Measurements from ENCODE around the gene SPRR4.
"Not testable (repeated sequence)": the region's sequence is repeated elsewhere in the genome, so short reads cannot be mapped to it uniquely, and the experiment has no call there.

SPRR4 gene

DNA sequence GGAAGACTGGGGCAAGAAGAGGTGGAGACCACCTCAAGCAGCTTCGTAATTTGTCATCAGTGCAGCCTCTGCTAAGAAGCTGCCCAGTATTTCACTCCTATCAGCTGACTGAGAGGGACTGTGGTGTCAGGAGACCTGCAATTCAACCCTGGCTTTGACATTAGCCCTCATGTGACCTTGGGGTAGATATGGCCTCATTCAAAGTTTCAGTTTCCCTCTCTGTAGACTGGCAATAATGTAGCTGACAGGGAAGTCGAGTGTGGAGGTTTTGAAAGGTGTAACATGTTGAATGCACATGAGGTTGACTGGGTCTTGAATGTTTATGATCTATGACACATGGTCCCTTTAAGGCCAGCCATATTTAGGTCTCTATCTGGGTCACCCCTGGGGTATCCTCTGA is 2.2 kb upstream of the SPRR4 start:
- DNase-seq, result no peak

DNA sequence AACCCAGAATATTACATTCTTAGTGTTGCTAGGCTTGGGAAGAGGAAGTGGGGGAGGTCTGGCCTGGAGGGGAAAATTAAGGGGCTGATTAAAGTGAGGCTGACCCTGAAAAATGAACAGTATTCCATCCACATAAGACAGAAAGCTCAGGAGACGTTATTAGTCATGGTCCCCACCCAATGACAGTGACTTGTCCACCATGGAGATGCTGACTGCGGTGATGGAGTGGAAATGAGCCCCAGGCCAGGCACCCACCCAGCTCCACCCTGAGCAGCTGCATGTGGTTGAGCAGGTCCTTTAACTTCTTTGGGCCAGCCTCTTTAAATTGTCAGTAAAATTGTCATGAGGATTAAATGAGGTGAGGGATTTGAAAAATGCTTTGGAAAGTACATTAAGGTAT is 1.4 kb upstream of the SPRR4 start:
- DNase-seq, result no peak

DNA sequence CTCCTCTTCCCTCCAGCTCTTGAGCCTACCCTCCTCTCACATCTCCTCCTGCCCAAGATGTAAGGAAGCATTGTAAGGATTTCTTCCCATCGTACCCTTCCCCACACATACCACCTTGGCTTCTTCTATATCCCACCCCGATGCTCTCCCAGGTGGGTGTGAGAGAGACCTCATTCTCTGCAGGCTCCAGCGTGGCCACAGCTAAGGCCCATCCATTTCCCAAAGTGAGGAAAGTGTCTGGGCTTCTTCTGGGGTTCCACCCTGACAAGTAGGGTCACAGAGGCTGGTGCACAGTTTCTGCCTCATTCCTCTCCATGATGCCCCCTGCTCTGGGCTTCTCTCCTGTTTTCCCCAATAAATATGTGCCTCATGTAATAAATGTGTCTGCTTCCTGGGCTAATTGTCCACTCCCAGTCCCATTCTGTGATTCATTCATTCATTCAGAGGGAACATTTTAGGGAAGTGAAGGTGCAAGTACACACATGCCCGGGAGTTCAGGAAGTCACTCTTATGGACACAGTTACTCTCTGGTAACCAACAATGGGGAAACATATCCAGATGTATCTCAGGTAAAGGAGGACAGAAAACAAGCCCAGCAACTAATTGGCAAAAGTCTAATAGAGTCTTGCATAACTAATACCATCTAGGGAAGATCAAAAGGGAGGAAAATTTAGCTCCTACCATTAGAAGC is 1.9 kb downstream of the SPRR4 start:
- DNase-seq, result no peak

DNA sequence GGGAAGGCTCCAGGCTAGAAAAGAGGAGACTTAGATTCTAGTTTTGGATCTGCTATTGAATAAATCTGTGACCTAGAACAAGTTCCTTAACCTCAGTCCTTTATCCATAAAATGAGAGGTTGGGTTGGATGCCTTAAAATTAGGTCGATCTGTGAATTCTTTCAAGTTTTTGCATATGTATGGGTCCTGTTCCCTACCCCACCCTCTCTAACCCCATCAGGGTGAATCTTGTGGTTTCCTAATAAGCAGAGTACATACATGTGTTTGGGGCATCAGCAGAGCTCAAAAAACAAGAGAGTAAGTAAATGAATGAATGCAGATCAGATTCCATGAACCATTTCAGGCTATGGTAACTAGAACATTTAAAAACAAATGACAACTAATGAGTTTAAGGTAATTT is 6.2 kb downstream of the SPRR4 start:
- no peak for DNase-seq

DNA sequence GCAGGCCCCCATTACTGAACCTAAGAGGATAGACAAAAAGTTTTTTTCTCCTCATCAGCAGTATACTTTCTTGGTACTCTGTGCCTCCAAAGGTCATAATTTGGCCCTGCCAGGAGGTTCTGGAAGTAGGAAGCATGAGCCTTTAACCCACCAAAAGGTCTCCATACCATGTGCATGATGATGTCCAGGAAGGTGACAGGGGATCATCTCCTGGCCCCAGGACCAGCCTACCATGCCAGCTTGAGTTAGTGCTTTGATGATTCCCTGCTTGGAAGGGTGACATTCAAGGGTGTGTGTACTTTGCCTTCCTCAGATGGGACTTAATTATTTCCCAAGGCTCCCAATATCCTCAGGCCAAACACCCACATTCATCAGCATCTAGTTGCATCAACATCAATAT is 7.2 kb downstream of the SPRR4 start:
- no peak for DNase-seq

DNA sequence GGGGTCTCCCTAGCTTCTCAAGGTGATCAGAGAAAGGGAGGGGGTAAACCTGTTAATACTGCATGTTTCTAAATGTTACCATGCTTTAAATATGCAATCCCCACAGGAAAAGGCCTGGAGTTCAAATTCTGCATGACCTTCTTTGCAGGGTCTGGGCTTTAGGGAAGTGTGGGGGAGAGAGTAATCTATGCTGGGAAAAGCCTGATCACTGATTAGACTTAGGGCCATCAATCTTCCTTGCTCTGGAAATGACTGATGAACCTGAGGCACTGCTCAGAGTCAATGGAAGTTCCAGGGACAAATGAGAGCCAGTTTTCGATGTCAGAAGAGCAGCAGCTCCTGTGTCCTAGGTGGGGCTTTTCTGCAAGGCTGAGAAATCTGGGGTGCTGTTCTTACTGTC is 10.2 kb downstream of the SPRR4 start:
- DNase-seq, result no peak

DNA sequence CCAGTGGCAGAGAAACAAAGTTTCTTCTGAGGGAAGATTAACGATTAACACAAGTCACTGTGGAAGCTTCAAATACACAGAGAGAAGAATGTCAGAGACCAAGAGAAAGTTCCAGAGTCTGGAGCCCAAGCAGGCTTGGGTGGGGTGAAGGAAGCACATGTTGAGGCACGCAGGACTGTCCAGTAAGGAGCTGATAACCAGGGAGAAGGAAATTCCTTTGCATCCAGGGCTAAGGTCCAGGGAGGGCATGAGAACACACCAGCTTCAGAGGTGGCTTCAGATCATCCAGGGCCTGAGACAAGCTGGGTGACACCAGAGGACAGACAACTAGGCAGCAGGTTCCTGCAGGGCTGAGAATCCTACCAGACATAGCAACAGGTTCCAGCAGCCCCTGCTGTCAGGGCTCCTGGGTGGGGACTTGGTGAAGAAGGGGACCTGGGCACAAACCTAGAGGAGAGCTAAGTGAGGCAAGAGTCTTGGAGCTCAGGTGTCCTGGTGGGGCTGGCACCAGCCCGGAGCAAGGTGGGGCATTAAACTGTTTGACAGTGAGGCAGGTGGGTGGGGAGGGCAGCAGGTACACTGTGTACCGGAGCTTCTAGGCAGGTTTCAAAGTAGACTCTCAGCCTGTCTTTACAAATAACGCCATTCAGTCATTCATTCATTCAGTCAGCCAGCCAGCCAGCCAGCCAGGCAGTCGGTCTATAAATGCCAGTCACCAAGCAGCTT is 10.9 kb downstream of the SPRR4 start:
- DNase-seq, result no peak

DNA sequence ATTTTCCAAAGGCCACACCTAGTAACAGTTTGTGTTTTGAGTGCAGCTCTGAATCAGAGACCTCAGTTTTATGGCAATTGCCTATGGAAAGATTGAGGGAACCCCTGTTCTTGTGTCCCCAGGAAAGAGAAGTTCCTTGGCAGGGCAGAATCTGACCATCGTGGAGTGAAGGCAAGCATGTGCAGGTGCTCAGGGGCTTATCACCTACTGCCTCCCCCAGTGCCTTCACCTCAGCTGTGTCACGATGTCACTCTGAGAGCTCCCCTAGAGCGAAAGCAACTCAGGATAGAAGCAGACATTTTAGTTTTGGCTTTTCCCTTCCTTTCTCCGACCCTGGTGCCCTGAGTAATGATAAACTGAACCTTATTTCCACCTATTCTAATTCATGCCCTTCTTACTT is 11.6 kb downstream of the SPRR4 start:
- no peak for DNase-seq

DNA sequence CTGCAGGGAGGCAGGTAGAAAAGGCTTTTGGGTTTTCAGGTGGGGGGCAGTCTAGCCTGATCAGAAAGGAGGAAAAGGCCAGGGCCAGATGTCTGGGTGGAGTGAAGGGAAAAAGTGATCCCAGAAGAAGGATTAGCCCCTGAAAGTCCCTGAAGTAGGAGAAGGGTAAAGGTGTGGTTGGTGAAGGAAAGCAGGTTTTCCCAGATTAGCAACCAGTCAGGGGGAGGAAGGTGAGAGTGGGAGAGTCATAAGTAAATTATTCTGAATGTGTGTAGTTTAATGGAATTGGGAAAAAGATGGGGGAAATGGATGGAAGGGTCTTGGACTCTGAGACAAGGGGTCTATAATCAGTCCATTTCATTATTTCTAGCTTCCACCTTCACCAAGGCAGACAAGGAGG is 12.8 kb downstream of the SPRR4 start:
- DNase-seq, result no peak

DNA sequence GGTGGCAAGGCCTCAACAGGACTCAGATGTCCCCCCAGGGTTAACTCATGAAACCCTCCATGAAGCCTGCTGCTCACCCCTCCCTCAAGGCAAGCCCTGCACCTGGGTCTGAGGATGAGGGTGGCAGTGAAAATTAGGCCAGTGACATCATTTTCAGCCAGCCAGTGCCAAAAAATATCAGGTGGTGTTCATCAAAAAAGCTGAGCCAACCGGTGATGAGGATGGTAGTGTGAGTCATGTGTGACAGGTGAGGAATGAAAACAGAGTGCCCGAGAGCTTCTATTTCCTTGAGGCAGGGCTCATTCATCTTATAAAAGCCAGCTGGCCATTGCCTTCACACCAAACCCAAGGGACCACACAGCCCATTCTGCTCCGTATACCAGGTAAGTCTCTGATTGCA is 13.3 kb downstream of the SPRR4 start, which contains the start of gene SPRR1A:
SPRR1A (plus strand) TSS at position 339 of the 400 bp plus-strand sequence. CDS start 1,150 bp downstream, outside the sequence.
- no peak for DNase-seq

DNA sequence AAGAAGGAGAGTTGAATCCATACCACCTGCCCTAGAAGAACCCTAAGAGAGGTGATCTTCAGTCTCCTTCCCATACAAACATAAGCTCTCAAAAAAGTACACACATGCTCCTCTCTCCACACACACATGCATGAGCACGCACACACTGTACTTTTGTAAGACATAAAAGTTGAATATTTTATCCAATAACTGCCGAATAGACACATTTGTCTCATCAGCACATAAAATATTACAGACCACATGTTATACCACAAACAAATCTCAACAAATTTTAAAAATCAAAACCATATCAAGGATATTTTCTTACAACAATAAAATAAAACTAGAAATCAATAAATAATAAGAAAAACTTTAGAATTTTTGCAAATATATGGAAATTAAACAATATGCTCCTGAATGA is 16.1 kb downstream of the SPRR4 start:
- DNase-seq, result no peak

DNA sequence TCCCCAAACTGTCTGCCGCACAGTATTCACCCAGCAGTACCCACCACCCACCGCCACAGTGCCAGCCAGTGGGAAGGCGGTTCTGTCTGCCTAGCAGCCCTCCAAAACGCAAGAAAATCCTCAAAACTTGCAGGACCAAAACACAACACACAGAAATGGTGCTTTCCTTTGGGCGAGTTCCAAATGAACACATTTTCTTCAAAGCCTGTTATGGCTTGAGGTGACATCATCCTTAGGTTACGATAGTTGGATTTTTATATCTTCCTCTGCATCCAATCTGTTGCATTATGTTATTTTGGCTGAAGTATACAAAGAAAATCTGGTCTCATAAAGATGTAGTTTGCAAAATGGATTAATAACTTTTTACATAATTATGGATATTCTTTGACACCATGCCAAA is 22.7 kb downstream of the SPRR4 start:
- no peak for DNase-seq

DNA sequence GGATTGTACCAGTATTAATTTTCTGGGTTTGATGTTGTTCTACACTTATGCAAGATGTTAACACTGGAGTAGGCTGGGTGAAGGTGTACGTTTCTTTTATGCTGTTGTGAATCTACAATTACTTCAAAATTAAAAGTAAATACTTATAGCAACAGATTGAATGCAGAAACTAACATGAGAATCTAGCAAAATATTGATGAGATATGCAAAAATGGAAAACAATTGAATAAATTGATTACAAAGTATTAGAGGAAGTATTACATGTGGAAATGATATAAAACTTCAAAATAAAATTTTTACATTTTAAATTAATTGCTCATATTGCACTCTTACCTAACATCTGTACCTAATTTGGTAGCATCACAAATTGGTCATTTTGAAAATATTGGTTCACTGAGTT is 25.4 kb downstream of the SPRR4 start:
- DNase-seq, result no peak

DNA sequence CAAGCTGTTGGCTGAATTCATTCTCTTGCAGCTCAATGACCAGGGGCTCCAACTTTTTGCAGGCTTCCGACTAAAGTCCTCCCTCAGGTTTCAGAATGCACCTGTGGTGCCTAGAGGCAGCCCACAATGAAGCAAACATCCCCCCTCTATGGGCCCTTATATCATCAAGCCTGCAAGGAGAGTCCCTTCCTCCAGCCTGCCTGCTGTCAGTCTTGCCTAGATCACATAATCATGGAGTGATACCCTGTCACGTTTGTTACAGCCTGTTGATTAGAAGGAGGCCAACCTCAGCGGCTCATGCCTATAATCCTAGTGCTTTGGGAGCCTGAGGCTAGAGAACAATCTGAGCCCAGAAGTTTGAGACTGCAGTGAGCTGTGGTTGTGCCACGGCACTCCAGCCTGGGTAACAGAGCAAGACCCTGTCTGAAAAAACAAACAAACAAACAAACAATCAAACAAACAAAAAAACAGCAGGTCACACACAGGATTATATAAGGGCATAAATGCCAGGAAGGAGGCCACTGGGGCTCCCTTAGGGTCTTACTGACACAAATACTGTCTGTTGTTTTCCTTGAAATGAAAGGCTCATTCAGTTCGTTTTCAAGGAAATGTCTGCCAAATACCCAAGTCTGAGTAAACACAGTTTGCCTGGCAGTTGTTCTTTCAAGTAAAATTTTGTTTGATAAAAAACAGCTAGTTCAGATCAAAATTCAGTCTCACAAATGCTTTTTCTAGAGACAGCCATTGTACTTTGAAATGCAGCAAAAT is 26.4 kb downstream of the SPRR4 start:
- no peak for DNase-seq

DNA sequence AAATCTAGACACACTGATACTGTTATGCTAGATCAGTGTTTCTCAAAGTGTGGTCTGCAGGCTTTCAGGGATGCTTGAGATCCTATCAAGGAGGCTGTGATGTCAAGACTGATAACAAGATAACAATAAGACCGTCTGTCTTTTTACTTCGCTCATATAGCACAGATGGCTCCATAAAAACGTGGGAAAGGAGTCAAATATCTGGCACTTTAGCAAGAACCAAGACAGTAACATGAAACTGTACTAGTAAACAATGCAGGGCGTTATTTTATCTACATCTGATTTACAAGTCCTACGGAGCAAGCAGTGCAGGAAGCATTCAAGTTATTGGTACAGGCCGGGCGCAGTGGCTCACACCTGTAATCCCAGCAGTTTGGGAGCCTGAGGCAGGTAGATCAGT is 27.5 kb downstream of the SPRR4 start:
- no peak for DNase-seq

DNA sequence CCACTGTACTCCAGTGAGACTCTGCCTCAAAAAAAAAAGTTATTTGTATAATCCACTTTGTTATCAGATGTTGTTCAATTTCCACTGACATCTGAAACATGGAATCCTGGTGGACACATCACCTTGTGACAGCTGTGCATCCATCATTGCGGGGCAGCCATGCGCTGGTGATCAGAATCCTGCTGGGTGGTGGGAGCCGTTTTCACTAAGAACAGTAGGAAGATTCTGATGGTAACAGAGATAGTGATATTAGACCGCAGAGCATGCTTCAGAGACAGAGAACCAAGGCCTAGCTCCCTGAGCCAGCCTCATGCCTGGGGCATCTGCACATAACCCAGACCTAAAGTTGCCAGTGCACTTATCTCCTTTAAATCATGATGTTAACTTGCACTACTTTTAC is 28.0 kb downstream of the SPRR4 start:
- DNase-seq, result no peak

DNA sequence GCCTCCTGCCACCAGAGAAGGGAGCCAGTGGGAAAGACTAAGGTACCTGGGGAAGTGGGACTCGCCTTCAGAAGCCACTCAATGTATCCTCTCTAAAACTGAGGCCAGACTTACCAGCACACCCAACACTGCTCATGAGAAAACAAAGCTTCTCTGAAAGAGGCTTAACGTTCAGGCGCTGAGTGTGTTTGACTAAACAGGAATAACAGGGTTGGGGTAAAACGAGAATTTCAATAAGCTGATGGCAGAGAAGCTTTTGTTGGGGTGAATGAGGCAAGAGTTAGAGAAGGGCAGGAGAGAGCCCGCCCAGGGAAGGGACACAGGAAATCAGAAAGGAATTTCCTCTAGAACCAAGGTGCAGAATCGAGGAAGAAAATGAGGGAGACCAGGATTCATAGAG is 29.4 kb downstream of the SPRR4 start:
- no peak for DNase-seq

DNA sequence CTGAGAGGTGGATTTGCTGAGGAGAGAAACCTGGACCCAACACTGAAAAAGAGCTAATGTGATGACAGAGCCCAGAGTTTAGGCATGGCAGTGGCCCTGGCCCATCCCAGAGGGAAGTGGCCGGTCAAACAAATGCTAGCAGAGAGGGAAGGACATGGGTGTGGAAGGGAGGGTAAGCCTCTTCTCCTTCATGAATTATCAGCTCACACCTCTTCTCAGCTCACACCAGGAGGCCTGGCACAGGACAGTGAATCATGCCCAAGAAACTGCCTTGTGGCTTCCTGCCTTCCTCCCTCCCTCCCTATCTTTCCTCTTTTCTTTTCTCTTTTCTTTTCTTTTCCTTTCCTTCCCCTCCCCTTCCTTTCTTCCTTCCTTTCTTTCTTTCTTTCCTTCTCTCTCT is 29.8 kb downstream of the SPRR4 start:
- DNase-seq, result no peak

DNA sequence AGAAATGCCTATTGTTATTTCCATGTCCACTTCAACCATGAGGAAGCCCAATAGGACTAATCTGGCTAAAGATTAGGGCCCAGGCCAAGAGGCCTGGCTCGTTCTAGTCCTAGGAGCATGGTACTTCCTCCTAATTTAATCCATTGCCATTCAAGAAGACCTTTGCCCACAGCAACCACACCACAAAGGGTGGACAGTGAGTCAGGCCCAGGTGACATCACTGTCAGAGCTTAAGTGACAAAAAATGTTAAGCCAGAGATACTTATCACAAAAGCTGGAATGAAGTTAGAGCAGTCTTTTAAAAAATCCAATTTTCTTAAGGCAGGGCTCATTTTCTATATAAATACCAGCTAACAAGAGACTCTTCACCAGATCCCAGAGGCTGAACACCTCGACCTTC is 30.9 kb downstream of the SPRR4 start, which contains the start of gene SPRR3:
SPRR3 (plus strand) TSS at position 368 of the 400 bp plus-strand sequence. CDS start 1,272 bp downstream, outside the sequence.
- no peak for DNase-seq

DNA sequence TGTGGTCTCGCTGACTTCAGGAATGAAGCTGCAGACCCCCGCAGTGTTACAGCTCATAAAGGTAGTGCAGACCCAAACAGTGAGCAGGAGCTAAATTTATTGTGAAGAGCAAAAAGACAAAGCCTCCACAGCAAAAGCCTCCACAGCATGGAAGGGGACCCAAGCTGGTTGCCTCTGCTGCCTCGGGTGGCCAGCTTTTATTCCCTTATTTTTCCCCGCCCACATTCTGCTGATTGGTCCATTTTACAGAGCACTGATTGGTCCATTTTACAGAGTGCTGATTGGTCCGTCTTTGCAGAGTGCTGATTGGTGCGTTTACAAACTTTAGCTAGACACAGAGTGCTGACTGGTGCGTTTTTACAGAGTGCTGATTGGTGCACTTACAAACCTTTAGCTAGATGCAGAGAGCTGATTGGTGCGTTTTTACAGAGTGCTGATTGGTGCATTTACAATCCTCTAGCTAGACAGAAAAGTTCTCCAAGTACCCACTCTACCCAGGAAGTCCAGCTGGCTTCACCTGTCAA is 40.8 kb downstream of the SPRR4 start:
- not testable (repeated sequence) for DNase-seq

DNA sequence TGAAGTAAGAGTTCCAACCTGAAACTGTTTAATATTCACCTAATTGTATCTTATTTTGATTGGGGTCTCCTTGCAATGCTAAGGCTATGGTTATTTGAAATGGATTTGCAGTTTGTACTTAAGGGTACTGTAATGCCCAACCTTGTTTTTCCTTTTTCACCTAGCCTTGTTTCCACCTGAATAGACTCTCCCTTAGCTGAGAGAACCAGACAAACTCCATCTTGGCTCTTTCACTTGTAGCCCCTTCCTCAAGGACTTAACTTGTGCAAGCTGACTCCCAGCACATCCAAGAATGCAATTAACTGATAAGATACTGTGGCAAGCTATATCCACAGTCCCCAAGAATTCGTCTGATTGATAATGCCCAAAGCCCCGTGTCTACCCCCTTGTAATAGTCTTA is 51.4 kb downstream of the SPRR4 start:
- DNase-seq, result not testable (repeated sequence)

Measured in stimulated activated CD4-positive, alpha-beta T cell treated with anti-CD3 and anti-CD28 coated beads, Interleukin-15, amount 100 ng/mL, for 24 hours (primary cell).